ENCODE measurements around the gene ZNF33B. TPM values are rescaled to one million over a fixed set of nuclear protein-coding genes. Genes with fewer than 3 reads are reported as not detected.

The ZNF33B gene
- total RNA-seq, 2 experiments from 2014 or later: 12.6 to 19.9 TPM

DNA sequence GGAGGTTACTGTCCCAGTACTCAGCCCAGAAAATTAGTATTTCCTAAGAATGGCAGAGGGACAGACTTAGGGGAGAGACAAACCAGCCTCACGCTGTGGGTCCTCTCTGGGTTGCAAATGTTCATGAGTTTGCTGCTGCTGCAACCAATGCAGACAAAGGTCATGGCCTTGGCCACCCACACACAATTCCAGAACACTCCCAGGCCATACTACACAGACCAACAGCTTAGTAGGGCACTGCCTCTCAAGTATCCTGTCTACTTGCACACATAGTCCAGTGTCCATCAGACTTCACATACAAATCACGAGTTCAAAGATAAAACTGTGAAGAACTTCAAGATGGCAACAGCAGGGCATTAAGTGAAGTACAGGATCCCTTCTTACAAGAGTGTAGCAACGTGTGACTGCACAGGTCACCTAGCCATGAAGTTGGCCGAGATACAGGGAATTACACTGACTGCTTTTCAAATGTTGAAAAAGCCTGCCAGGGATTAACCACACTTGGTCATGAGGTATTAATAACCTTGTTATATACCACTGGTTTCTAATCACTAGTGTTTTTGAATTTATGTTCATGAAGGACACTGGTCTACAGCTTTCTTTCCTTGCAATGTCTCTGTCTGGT is 40.0 kb downstream of the ZNF33B start:
- no TSS peak for BruUV-seq (replicated peaks)
- no peaks in the 10 kb centered on the region for H3K9me2 ChIP-seq (ENCODE audit: insufficient read depth, low read length)
- no peak for DNase-seq (ENCODE audit: low spot score)
- POLR2A ChIA-PET: no interaction called here
- CTCF ChIA-PET (ENCODE audit: unreplicated experiment): no interaction called here
- intact Hi-C loops (cut with micrococcal nuclease; ENCODE audit: unreplicated experiment): no loop called here
- no peaks in the 10 kb centered on the region for H3K79me2 ChIP-seq (ENCODE audit: insufficient read depth, low read depth, low read length)
- no peak overlapping the region for H3K27ac ChIP-seq (ENCODE audit: low read depth, low read length, poor library complexity, severe bottlenecking)
- H4K20me1 ChIP-seq (ENCODE audit: insufficient read depth, low read length): no peaks in the 10 kb centered on the region
- no peak overlapping the region for H2AFZ ChIP-seq (ENCODE audit: low read length)
- H3K4me2 ChIP-seq (ENCODE audit: low read length): no peak overlapping the region
- TF ChIP-seq, protein P1, sequence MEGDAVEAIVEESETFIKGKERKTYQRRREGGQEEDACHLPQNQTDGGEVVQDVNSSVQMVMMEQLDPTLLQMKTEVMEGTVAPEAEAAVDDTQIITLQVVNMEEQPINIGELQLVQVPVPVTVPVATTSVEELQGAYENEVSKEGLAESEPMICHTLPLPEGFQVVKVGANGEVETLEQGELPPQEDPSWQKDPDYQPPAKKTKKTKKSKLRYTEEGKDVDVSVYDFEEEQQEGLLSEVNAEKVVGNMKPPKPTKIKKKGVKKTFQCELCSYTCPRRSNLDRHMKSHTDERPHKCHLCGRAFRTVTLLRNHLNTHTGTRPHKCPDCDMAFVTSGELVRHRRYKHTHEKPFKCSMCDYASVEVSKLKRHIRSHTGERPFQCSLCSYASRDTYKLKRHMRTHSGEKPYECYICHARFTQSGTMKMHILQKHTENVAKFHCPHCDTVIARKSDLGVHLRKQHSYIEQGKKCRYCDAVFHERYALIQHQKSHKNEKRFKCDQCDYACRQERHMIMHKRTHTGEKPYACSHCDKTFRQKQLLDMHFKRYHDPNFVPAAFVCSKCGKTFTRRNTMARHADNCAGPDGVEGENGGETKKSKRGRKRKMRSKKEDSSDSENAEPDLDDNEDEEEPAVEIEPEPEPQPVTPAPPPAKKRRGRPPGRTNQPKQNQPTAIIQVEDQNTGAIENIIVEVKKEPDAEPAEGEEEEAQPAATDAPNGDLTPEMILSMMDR (conservative IDR thresholded peaks at IDR 0.05; ENCODE audit: low read length): no peak
- TF ChIP-seq EZH2phosphoT487 (IDR thresholded peaks at IDR 0.05; ENCODE audit: borderline replicate concordance, low read depth, low read length): no peak
- peaks cover 68% of the 10 kb centered on the region for H3K36me3 ChIP-seq (ENCODE audit: insufficient read depth, low read length)
- no peak overlapping the region for H3K4me3 ChIP-seq (ENCODE audit: low read depth, low read length, poor library complexity, severe bottlenecking)
- H3K9me3 ChIP-seq (ENCODE audit: low read length): peaks cover 17% of the 10 kb centered on the region; the same call in 1 of the 2 replicates
- H3K4me1 ChIP-seq (ENCODE audit: insufficient read depth, low read length, poor library complexity, severe bottlenecking): no peaks in the 10 kb centered on the region

DNA sequence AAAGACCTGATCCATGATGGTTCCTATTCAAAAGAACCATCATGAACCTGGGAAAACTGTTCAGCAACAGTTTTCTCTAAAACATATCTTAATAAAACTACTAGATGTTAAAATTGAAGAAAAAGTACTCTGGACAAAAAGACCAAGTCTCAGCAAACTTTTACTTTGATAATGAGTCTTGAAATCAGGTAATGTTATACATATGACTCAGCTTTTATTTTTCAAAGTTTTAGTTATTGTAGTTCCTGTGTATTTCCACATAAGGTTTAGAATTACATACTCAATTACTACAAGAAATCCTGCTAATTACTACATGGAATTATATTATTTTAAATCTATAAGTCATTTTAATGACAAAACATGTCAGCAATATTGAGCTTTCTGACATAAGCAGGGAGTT is 42.2 kb downstream of the ZNF33B start:
- Histone ChIP-seq H3K9me3 (ENCODE audit: low read length) (peaks cover 22% of the 10 kb centered on the region; the same call in 1 of the 2 replicates), H3K36me3 (ENCODE audit: insufficient read depth, low read length) (peaks cover 76% of the 10 kb centered on the region), H3K4me1 (ENCODE audit: insufficient read depth, low read length, poor library complexity, severe bottlenecking) (no peaks in the 10 kb centered on the region), H3K9me2 (ENCODE audit: insufficient read depth, low read length) (no peaks in the 10 kb centered on the region), H3K4me2 (ENCODE audit: low read length) (no peak overlapping the region), H4K20me1 (ENCODE audit: insufficient read depth, low read length) (no peaks in the 10 kb centered on the region), H2AFZ (ENCODE audit: low read length) (no peak overlapping the region), H3K79me2 (ENCODE audit: insufficient read depth, low read depth, low read length) (no peaks in the 10 kb centered on the region), H3K4me3 (ENCODE audit: low read depth, low read length, poor library complexity, severe bottlenecking) (no peak overlapping the region), H3K27ac (ENCODE audit: low read depth, low read length, poor library complexity, severe bottlenecking) (no peak overlapping the region)
- no peak for TF ChIP-seq EZH2phosphoT487 (IDR thresholded peaks at IDR 0.05; ENCODE audit: borderline replicate concordance, low read depth, low read length)
- TF ChIP-seq, protein P1 (conservative IDR thresholded peaks at IDR 0.05; ENCODE audit: low read length): no peak
- CTCF ChIA-PET (ENCODE audit: unreplicated experiment): no interaction called here
- intact Hi-C loops (cut with micrococcal nuclease; ENCODE audit: unreplicated experiment): no loop called here
- no peak for DNase-seq (ENCODE audit: low spot score)
- POLR2A ChIA-PET: no interaction called here
- BruUV-seq (replicated peaks): no TSS peak

DNA sequence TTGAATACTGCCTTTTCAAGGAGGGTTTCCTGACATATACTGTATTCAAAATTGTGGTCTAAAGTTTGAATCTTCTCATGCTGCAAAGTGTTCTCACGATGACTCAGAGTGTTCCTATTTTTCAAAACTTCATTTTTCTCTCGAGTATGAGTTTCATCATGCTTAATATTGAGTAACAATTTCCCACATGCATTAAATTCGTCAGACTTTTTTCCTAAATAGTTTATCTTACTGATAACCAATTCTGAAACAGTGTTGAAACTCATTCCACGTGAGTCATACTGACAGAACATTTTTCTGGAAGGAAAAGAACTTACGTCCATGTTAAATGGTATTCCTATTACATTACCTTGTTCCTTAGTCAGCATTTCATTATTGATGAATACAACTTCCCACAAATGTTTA is 44.1 kb downstream of the ZNF33B start:
- ChIA-PET CTCF (ENCODE audit: unreplicated experiment) (no interaction called here), POLR2A (no interaction called here)
- Histone ChIP-seq H4K20me1 (ENCODE audit: insufficient read depth, low read length) (no peaks in the 10 kb centered on the region), H2AFZ (ENCODE audit: low read length) (no peak overlapping the region), H3K27ac (ENCODE audit: low read depth, low read length, poor library complexity, severe bottlenecking) (no peak overlapping the region), H3K4me3 (ENCODE audit: low read depth, low read length, poor library complexity, severe bottlenecking) (no peak overlapping the region), H3K36me3 (ENCODE audit: insufficient read depth, low read length) (peaks cover 72% of the 10 kb centered on the region), H3K79me2 (ENCODE audit: insufficient read depth, low read depth, low read length) (no peaks in the 10 kb centered on the region), H3K9me2 (ENCODE audit: insufficient read depth, low read length) (no peaks in the 10 kb centered on the region), H3K4me1 (ENCODE audit: insufficient read depth, low read length, poor library complexity, severe bottlenecking) (no peaks in the 10 kb centered on the region), H3K4me2 (ENCODE audit: low read length) (no peak overlapping the region), H3K9me3 (ENCODE audit: low read length) (peaks cover 22% of the 10 kb centered on the region; the same call in 1 of the 2 replicates)
- BruUV-seq (replicated peaks): no TSS peak
- intact Hi-C loops (cut with micrococcal nuclease; ENCODE audit: unreplicated experiment): no loop called here
- DNase-seq (ENCODE audit: low spot score): no peak
- no peak for TF ChIP-seq EZH2phosphoT487 (IDR thresholded peaks at IDR 0.05; ENCODE audit: borderline replicate concordance, low read depth, low read length)
- TF ChIP-seq, protein P1 (conservative IDR thresholded peaks at IDR 0.05; ENCODE audit: low read length): no peak

Measured in OCI-LY7 (cell line).